Esophagus squamous epithelium (tissue), 5 donors: Measurements from ENCODE around the gene FYN. TPM values are rescaled to one million over a fixed set of nuclear protein-coding genes. Genes with fewer than 3 reads are reported as not detected.

ENCODE experiments used
- DNase-seq: peaks from one replicate; lab custom pipeline; 2025; lab: John Stamatoyannopoulos, UW
- H3K27ac ChIP-seq, 4 donors: fragments of 200-600 bp; sonication (generic); one replicate each; pipeline ENCODE4 v1.5.1; 2016 to 2019; ENCODE audit warnings: mild to moderate bottlenecking in 1 of 4
- H3K27me3 ChIP-seq, 4 donors: fragments of 200-600 bp; sonication (generic); 1 replicate in 3 of 4; 2 replicates in 1 of 4; pipeline versions ENCODE4 v1.5.1 to v1.6.0; 2017 to 2021; ENCODE audit warnings: antibody characterized with exemption in 1 of 4
- H3K36me3 ChIP-seq, 3 donors: fragments of 200-600 bp; sonication (generic); one replicate each; pipeline ENCODE4 v1.5.1; 2016 to 2019
- H3K4me1 ChIP-seq, 3 donors: fragments of 200-600 bp; sonication (generic); one replicate each; pipeline ENCODE4 v1.5.1; 2017 to 2019
- H3K4me3 ChIP-seq, 4 donors: fragments of 200-600 bp; sonication (generic); 1 replicate in 3 of 4; 2 replicates in 1 of 4; pipeline ENCODE4 v1.5.1; 2016 to 2019; ENCODE audit warnings: mild to moderate bottlenecking in 2 of 4, moderate library complexity in 1 of 4
- H3K9me3 ChIP-seq, 3 donors: fragments of 200-600 bp; sonication (generic); one replicate each; pipeline ENCODE4 v1.5.1; 2016 to 2019
- POLR2A ChIP-seq, 4 donors: fragments of 450-650 bp; IDR thresholded peaks; one replicate each; pipeline ENCODE4 v1.6.1; 2017; ENCODE audit warnings: antibody characterized with exemption in 4 of 4, mild to moderate bottlenecking in 4 of 4, moderate library complexity in 3 of 4
- WGBS, 2 donors: methylation state at CpG; one replicate each; pipeline ENCODE4 v1.1.5; 2018; 5-methylcytosine and 5-hydroxymethylcytosine counted together
- intact Hi-C: fragments of 100-400 bp; cut with DNase I; formaldehyde crosslinking; loops from one replicate; pipeline ENCODE4 v1.15.0; 2022
- total RNA-seq, 4 donors: library from RNA; depleted of rRNA; stranded (reverse); fragments of >200 nt; gene quantifications; one replicate each; pipeline ENCODE4 v1.1.0, GENCODE V29; 2016
- TF ChIP-seq, protein P1 (sequence below), 6 experiments: fragments of 450-650 bp in 4 of 6; fragments of 200-600 bp in 2 of 6; sonication (generic) in 2 of 6; IDR thresholded peaks; one replicate each; pipeline ENCODE4 v1.5.1; 2016 to 2019; ENCODE audit warnings: antibody characterized with exemption in 6 of 6, mild to moderate bottlenecking in 4 of 6, moderate library complexity in 4 of 6
- donor health status: DM: yes; HTN: yes; CAD: no.

Gene FYN
- total RNA-seq, 4 donors from 2014 or later: 11.8 to 54.6 (median 21.4) TPM

- Histone ChIP-seq H3K9me3 (no peaks in the 10 kb centered on the region), H3K36me3 (no peaks in the 10 kb centered on the region), H3K27me3 (no peaks in the 10 kb centered on the region), H3K27ac (peak overlapping the region in 3 of 4 donors; percentile 15 to 28 (median 25)), H3K4me3 (no peak overlapping the region), H3K4me1 (peaks cover 0 to 56% (median 22%) of the 10 kb centered on the region in 3 donors)
- no peak for TF ChIP-seq POLR2A (IDR thresholded peaks at IDR 0.05)
- TF ChIP-seq, protein P1, sequence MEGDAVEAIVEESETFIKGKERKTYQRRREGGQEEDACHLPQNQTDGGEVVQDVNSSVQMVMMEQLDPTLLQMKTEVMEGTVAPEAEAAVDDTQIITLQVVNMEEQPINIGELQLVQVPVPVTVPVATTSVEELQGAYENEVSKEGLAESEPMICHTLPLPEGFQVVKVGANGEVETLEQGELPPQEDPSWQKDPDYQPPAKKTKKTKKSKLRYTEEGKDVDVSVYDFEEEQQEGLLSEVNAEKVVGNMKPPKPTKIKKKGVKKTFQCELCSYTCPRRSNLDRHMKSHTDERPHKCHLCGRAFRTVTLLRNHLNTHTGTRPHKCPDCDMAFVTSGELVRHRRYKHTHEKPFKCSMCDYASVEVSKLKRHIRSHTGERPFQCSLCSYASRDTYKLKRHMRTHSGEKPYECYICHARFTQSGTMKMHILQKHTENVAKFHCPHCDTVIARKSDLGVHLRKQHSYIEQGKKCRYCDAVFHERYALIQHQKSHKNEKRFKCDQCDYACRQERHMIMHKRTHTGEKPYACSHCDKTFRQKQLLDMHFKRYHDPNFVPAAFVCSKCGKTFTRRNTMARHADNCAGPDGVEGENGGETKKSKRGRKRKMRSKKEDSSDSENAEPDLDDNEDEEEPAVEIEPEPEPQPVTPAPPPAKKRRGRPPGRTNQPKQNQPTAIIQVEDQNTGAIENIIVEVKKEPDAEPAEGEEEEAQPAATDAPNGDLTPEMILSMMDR (IDR thresholded peaks at IDR 0.05): no peak
- intact Hi-C loops: no loop called here
- no peak for DNase-seq
- WGBS, 2 donors: 72 to 77% methylated on average over 5 of the region's 5 CpGs
Observed at GRCh38 chr6:111747829-111748228, 125.4 kb downstream of the FYN start.

- H3K4me1 ChIP-seq: peaks cover 0 to 52% (median 22%) of the 10 kb centered on the region in 3 donors
- H3K36me3 ChIP-seq: no peaks in the 10 kb centered on the region
- no peak for DNase-seq
- H3K27me3 ChIP-seq: no peaks in the 10 kb centered on the region
- no peaks in the 10 kb centered on the region for H3K9me3 ChIP-seq
- WGBS, 2 donors: 62 to 68% methylated on average over 6 of the region's 6 CpGs
- TF ChIP-seq POLR2A (IDR thresholded peaks at IDR 0.05): peak in 1 of 4 donors; percentile 6
- TF ChIP-seq, protein P1 (IDR thresholded peaks at IDR 0.05): no peak
- peak overlapping the region in 3 of 4 donors; percentile 15 to 28 (median 25) for H3K27ac ChIP-seq
- no peak overlapping the region for H3K4me3 ChIP-seq
- intact Hi-C loops: no loop called here
Observed at GRCh38 chr6:111747396-111747795, 125.9 kb downstream of the FYN start.

DNA sequence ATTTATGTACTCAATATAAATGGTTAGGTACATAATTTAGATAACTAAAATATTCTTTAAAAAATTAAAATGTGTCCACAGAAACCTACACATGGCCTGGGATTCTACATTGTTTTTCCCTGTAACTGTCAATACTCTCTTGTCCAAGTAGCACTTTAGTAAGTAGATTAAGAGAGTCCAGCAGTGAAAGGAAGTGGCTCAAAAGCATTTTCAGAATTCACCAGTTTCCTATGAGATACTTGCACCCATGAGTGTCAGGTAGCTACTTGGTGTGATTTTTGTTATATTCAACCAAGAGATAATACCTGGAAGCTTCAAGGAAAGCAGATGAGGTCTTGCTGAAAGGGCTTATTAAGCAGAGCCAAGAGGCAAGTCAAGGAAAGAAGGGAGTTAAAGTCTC lies 126.3 kb downstream of the FYN start:
- Histone ChIP-seq H3K4me3 (no peak overlapping the region), H3K4me1 (peaks cover 0 to 52% (median 22%) of the 10 kb centered on the region in 3 donors), H3K27me3 (no peaks in the 10 kb centered on the region), H3K27ac (peak overlapping the region in 2 of 4 donors; percentile 15 to 28), H3K9me3 (no peaks in the 10 kb centered on the region), H3K36me3 (no peaks in the 10 kb centered on the region)
- DNase-seq: no peak
- TF ChIP-seq, protein P1 (IDR thresholded peaks at IDR 0.05): no peak
- intact Hi-C loops: no loop called here

DNA sequence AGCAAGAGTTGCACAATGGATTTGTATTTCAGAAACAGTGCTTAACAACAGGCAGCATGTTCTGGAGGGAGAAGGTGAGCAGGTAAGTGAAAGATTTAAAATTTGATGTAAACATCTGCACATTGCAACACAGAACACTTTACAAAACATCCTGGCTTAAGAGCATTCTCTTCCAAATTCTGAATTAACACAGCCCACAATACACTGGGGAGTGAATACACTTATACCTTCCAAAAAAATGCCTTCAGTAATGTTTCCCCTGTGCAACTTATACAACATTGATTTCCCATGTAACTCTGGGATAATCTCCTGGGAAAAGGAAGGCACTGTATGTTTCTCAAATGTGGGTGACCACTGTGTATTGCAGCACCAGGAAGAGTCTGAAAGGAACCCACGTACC lies 127.6 kb downstream of the FYN start:
- TF ChIP-seq POLR2A (IDR thresholded peaks at IDR 0.05): no peak
- TF ChIP-seq, protein P1 (IDR thresholded peaks at IDR 0.05): no peak
- intact Hi-C loops: no loop called here
- Histone ChIP-seq H3K27me3 (no peaks in the 10 kb centered on the region), H3K36me3 (no peaks in the 10 kb centered on the region), H3K4me1 (peaks cover 0 to 44% (median 22%) of the 10 kb centered on the region in 3 donors), H3K4me3 (no peak overlapping the region), H3K9me3 (no peaks in the 10 kb centered on the region), H3K27ac (no peak overlapping the region)
- 82 to 86% methylated on average over 1 of the region's 1 CpG for WGBS, 2 donors
- no peak for DNase-seq

- no peak for TF ChIP-seq POLR2A (IDR thresholded peaks at IDR 0.05)
- TF ChIP-seq, protein P1 (IDR thresholded peaks at IDR 0.05): no peak
- Histone ChIP-seq H3K27me3 (no peaks in the 10 kb centered on the region), H3K27ac (no peak overlapping the region), H3K9me3 (no peaks in the 10 kb centered on the region), H3K36me3 (no peaks in the 10 kb centered on the region), H3K4me3 (no peak overlapping the region), H3K4me1 (peaks cover 0 to 44% (median 22%) of the 10 kb centered on the region in 3 donors)
- intact Hi-C loops: no loop called here
- WGBS, 2 donors: 79 to 93% methylated on average over 4 of the region's 4 CpGs
- DNase-seq: no peak
Observed at GRCh38 chr6:111745186-111745585, 128.1 kb downstream of the FYN start.
